ENCODE data around the gene ANXA4.
"Not testable (repeated sequence)": the region's sequence is repeated elsewhere in the genome, so short reads cannot be mapped to it uniquely, and the experiment has no call there.

Gene ANXA4

DNA sequence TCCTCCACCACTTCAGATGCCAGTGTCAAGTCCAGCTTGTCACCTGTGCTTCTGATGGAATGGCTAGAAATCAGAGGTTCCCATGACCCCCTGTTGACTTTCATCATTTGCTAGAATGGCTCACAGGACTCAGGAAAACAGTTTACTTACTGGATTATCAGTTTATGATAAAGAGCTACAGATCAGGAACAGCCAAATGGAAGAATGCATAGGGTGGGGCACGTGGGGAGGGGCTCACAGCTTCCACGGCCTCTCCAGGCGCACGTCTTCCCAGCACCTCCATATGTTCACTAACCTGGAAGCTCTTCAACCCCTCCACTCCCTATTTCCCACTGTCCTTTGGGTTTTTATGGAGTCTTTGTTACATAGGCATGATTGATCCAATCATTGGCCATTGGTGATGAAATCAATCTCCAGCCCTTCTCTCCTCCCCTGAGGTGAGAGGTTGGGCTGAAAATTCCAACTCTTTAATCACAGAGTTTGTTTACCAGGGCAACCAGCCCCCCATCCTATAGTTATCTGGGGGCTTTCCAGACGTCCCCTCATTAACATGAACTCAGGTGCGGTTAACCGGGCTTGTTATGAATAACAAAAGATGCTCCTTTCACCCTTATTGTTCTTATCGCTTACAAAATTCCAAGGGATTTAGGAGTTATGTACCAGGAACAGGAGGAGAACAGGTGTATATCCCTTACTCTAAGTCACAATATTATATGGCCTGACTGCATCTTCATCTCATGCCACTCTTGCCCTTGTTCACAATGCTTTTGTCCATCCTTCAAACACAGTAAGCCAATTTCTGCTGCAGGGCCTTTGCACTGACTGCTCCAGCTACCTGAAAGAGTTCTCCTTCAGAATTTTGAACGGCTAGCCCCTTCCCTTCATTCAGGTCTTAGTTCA is 35.2 kb downstream of the ANXA4 start:
- no peak for DNase-seq (ENCODE audit: low read depth in 2 of 2)

DNA sequence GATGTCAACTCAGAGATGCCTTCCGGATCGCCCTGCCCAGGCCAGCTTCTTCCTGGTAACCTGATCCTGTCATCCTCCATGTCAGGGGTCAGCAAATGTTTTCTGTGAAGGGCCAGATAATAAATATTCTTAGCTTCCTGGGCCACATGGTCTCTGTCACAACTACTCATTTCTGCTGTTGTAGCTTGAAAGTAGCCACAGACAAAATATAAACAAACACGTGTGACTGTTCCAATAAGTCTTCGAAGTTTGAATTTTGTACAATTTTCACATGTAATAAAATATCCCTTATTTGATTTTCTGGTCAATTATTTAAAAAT is 35.8 kb downstream of the ANXA4 start:
- no peak for DNase-seq (ENCODE audit: low read depth in 2 of 2)

GRCh38 chr2:69779258-69780001 is 37.5 kb downstream of the ANXA4 start:
- DNase-seq (ENCODE audit: low read depth in 2 of 2) = no peak

DNA sequence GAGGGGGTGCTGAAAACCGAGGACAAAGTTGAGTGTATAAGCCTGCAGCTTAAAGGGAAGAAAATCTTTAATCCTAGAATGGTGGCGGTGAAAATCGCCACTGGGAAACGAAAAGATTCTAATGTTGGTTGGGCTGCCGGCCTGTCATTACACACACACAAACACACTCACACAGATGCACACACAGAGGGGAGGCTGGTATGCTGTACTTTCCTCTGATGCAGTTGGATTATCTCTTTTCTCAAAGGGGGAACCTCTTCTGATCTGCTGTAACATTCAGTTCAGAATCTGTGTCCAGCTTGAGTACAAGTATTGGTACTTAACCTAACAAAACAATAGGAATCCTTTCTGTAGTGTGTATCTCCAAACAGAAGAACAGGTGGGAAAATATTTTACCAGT is 39.0 kb downstream of the ANXA4 start:
- no peak for DNase-seq (ENCODE audit: low read depth in 2 of 2)

DNA sequence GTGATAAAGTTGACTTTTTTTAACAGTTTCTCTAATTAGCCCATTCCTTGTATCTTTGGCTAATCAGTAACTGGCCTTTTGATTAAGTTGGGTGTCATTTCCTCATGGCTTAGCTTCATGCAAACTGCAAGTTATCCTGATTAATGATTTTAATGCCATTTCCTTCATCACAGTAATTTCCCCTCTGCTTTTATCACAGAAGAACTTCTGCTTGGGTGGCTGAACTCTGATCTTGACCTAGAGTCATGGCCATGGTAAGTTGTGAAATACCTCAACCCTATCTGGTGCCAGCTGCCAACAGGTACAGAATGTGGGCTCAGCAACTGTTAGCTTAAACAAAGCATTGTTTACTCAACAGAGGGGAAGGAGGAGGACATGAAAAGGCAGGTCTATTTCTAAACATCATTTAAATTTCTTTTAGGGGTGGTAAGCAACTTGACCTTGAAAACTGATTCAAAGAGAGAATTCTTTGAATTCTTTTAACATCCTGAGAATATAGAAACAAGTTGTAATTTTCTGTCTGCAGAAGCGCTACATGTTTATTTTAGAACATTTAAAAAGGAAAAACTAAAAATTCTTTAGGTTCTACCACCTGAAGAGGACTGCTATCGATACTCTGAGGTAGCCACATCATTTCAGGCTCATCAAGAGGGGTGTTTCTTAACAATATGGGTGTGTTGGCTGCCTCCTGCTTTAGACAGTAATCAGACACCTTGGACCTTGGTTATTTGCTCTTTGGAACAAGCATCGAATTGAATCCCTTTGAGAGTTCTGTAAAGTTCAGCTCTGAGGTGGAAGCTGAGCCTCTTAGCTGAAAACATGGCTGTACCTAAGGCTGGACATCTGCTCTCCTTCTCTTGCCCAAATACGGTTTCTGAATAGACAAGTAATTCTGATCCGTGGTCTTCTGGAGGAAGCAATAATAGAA is 39.7 kb downstream of the ANXA4 start:
- no peak for DNase-seq (ENCODE audit: low read depth in 2 of 2)

DNA sequence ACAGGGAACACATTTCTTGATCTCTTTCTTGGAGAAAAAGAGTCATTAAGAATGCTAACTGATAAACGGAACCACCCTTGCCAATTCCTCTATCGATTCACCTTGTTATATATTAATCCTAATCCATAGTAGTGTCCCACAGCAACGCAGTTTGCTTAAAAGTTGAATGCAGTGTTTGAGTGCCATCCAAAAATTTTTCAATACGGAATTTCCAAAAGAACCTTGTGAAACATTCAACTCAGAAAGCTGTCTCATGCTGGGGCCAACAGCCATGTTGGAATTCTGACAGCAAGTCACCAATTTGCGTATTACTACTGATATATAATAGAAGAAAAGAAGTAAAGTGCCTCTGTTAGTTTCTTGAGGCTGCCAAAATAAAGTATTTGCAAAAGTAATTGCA is 42.3 kb downstream of the ANXA4 start:
- no peak for DNase-seq (ENCODE audit: low read depth in 2 of 2)

- no peak for DNase-seq (ENCODE audit: low read depth in 2 of 2)
These were observed 43.4 kb downstream of the ANXA4 start for GRCh38 chr2:69785358-69785757.

GRCh38 chr2:69786052-69786560 is 44.2 kb downstream of the ANXA4 start:
- DNase-seq (ENCODE audit: low read depth in 2 of 2) = no peak

- no peak for DNase-seq (ENCODE audit: low read depth in 2 of 2)
These were observed 47.3 kb downstream of the ANXA4 start for GRCh38 chr2:69789175-69789721.

GRCh38 chr2:69789772-69790600 is 48.1 kb downstream of the ANXA4 start:
- no peak for DNase-seq (ENCODE audit: low read depth in 2 of 2)

DNA sequence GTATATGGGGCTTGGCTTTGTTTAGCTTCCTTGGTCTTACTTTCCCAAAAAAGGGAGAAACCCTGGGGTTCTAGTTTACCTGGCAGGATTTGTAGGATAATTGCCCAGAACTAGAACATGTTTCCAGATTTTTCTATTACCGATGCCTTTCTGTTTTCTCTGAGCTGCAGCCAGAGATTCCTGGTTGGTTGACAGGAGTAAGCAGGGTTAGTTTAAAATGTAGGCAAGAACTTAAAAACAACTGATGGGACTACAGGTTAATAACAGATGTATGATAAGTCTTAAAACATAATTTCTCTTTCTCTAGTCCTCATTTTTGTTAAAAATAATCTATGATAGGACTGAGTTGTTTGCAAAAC is 48.6 kb downstream of the ANXA4 start:
- no peak for DNase-seq (ENCODE audit: low read depth in 2 of 2)

DNA sequence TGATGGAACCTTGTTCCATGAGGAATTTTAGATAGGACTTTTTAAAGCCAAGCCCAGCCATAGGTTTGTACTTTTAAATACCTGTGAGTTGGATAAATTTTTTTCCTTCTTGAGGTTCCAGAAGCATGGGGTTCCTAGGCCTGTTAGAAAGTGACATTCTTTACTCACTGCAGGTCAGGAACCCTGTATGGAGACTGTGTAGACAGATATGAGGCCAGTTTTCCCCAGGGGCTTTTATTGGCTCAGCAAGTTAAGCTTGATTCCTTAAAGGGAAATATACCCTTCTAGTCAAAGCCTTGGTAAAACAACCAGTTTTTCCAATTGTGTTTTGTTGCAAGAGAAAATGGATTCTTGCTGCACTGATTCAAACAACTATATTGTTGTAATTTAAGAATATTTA is 49.1 kb downstream of the ANXA4 start:
- no peak for DNase-seq (ENCODE audit: low read depth in 2 of 2)

DNA sequence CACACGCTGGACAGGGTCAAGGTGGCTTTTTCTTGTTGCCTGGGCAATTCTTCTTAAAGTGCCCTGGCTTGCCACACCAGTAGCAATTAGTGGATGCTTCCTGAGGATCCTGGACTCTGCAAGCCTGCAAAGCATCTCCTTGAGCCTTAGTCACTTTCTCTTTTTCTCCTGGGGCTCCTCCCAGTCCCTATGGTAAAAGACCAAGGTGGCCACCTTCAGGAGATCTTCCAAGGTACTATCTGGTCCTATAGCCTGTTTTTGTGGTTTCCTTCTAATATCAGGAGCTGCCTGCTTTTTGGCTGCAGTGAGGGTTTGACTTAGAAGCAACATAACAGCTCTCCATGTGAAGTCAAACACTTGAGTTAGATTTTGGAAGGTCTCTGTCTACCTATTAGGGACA is 54.2 kb downstream of the ANXA4 start:
- no peak for DNase-seq (ENCODE audit: low read depth in 2 of 2)

DNA sequence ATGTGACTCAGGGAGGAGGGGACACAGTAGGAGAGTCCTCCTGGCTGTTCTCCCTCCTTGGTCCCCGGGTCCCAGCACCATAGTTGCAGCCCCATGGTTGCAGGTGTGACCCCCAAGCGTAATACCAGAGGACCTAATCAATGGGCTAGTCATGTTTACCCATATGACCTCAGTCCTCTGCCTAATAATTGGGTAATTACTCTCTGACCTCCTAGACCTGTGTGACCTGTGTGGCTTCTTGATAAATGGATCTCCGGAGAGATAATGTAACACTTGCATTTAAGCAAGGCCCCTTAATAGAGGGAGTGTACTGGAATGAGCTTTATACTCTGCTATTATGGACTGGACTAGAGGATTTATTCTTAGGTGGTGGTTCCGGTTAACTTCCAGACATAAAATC is 55.3 kb downstream of the ANXA4 start:
- no peak for DNase-seq (ENCODE audit: low read depth in 2 of 2)

- no peak for DNase-seq (ENCODE audit: low read depth in 2 of 2)
These were observed 55.9 kb downstream of the ANXA4 start for GRCh38 chr2:69797836-69798289.

DNA sequence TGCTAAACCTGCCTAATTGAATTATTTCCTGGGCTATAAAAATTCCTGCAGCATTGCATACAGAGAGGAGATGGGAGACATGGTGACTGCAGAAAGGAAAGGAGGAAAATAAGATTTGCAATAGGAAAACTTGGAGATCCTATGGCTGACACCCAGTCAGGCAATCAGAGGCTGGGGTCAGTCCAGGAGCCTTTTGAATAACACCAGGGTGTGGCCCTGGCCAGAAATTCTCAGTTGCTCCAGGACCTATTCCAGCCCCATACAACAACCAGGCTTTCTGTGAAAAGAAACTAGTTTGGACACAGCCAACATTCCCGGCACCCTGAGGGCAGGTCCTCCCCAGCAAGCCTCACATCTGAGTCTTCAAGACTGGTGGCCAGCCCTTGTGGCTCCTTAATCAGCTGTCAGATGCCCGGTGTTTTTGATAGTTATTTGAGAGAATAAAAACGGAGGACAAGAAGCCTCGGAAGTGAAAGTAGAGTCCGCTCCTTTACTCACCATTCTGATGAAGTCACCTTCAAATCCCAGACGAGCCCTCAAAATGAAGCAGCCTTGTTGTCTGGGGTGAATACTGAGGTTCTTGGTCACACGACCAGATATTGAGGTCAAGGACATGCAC is 56.5 kb downstream of the ANXA4 start:
- DNase-seq (ENCODE audit: low read depth in 2 of 2) = no peak

DNA sequence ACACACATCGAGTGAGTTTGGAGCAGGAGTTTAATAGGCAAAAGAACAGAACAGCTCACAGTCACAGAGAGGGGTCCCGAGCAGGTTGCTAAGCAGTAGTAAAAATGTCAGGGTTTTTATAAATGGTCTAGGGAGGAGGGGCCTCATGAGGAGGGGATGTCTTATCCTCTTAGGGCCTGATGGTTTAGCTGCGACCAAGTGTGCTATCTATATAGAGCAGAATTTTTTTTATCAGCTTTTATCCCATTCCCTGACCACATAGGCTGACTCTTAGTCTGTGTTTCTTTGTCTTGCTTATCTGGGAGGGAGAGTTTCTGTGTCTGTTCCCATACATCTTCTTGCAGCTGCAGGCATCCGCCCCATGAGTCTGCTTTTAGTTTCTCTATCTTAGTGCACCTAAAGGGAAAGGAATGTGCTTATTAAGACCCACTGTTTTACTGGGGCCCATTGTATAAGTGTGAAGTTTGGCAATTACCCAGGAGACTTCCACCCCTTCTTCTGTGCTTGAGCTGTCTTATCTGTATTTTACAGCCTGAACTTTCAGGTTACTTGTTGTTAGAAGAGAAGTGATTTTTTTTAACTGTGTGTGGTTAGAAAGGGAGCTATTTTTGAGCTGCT is 57.1 kb downstream of the ANXA4 start:
- DNase-seq (ENCODE audit: low read depth in 2 of 2) = no peak

DNA sequence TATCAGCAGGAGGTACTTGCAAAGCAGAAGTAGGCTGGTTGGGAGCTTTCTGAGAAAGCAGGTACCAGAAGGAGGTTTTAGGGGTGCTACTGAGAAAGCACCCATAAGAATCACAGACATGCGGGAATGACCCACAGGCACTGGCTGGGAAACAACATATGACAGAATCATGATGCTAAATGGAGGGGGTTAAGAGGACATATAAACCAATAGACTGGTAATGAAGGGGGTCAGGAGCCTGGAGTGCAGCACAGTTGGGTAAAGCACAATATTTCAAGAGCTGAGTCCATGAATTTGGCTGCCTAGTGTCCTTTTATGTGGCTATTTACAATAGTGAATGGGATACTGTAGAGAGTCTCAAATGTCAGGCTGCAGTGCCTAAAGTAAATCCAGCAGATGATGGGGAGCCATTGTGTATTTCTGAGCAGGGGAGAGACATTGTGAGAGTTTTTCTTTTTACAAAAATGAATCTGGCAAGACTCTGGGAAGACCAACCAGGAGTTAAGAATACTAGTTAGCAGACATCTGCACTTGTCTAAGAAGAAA is 59.9 kb downstream of the ANXA4 start:
- DNase-seq (ENCODE audit: low read depth in 2 of 2) = no peak

GRCh38 chr2:69802781-69803367 is 60.9 kb downstream of the ANXA4 start:
- not testable (repeated sequence) for DNase-seq (ENCODE audit: low read depth in 2 of 2)

Measured in stimulated activated CD8-positive, alpha-beta memory T cell treated with anti-CD3 and anti-CD28 coated beads, Interleukin-7, amount 100 ng/mL, for 1 hour (primary cell).